Inferior parietal cortex (tissue), 1 donor: Measurements from ENCODE around the gene CDK5RAP1.
"Not testable (repeated sequence)": the region's sequence is repeated elsewhere in the genome, so short reads cannot be mapped to it uniquely, and the experiment has no call there.

Experiments
- DNase-seq: peaks from one replicate; pipeline ENCODE4 v3.0.0-alpha.2; 2016; ENCODE audit errors: extremely low spot score

CDK5RAP1 gene

GRCh38 chr20:33419140-33419974 is 18.0 kb upstream of the CDK5RAP1 start:
- peak; percentile 29 for DNase-seq

GRCh38 chr20:33418033-33418432 is 16.7 kb upstream of the CDK5RAP1 start:
- no peak for DNase-seq

- DNase-seq = peak; percentile 50
Measured at GRCh38 chr20:33415948-33416347, 14.6 kb upstream of the CDK5RAP1 start.

- DNase-seq = no peak
Measured at GRCh38 chr20:33412484-33412838, 11.1 kb upstream of the CDK5RAP1 start.

- no peak for DNase-seq
Measured at GRCh38 chr20:33411711-33412483, 10.6 kb upstream of the CDK5RAP1 start.

- peak; percentile 38 for DNase-seq
Measured at GRCh38 chr20:33411242-33411641, 9.9 kb upstream of the CDK5RAP1 start.

- DNase-seq = no peak
Measured at GRCh38 chr20:33410081-33410742, 8.9 kb upstream of the CDK5RAP1 start.

- peak; percentile 38 for DNase-seq
Measured at GRCh38 chr20:33408716-33409654, 7.7 kb upstream of the CDK5RAP1 start.

GRCh38 chr20:33408313-33408712 is 7.0 kb upstream of the CDK5RAP1 start:
- no peak for DNase-seq

- DNase-seq = no peak
Measured at GRCh38 chr20:33407796-33408195, 6.5 kb upstream of the CDK5RAP1 start.

- DNase-seq = no peak
Measured at GRCh38 chr20:33407251-33407650, 5.9 kb upstream of the CDK5RAP1 start.

GRCh38 chr20:33404281-33404680 is 3.0 kb upstream of the CDK5RAP1 start:
- DNase-seq = no peak

GRCh38 chr20:33401921-33402369 is 626 bp upstream of the CDK5RAP1 start:
- no peak for DNase-seq

GRCh38 chr20:33400812-33401183 is 521 bp downstream of the CDK5RAP1 start:
- no peak for DNase-seq

- DNase-seq = no peak
Measured at GRCh38 chr20:33399924-33400323, 1.4 kb downstream of the CDK5RAP1 start.

- no peak for DNase-seq
Measured at GRCh38 chr20:33394718-33395117, 6.6 kb downstream of the CDK5RAP1 start.

GRCh38 chr20:33393609-33394008 is 7.7 kb downstream of the CDK5RAP1 start:
- DNase-seq = no peak

- DNase-seq = no peak
Measured at GRCh38 chr20:33391722-33392415, 9.4 kb downstream of the CDK5RAP1 start.

GRCh38 chr20:33389326-33389725 is 12.0 kb downstream of the CDK5RAP1 start:
- DNase-seq = not testable (repeated sequence)

GRCh38 chr20:33388268-33388667 is 13.1 kb downstream of the CDK5RAP1 start:
- no peak for DNase-seq

- no peak for DNase-seq
Measured at GRCh38 chr20:33387177-33387576, 14.1 kb downstream of the CDK5RAP1 start.
